Esophagus muscularis mucosa (tissue), 4 donors: ENCODE measurements around the gene INPP5A.

Experiments
- CTCF ChIP-seq, 3 experiments: fragments of 200-600 bp in 2 of 3; fragments of 450-650 bp in 1 of 3; sonication (generic) in 2 of 3; IDR thresholded peaks; one replicate each; pipeline ENCODE4 v1.5.1; 2017 to 2019; ENCODE audit warnings: antibody characterized with exemption in 3 of 3, mild to moderate bottlenecking in 2 of 3, moderate library complexity in 1 of 3
- EP300 ChIP-seq: sonication (generic); formaldehyde crosslinking; IDR thresholded peaks from one replicate; pipeline ENCODE4 v1.6.1; 2017; ENCODE audit warnings: antibody characterized with exemption
- POLR2A ChIP-seq: fragments of 450-650 bp; IDR thresholded peaks from one replicate; pipeline ENCODE4 v1.6.1; 2017; ENCODE audit warnings: antibody characterized with exemption, moderate library complexity, mild to moderate bottlenecking, low read depth

GRCh38 chr10:132678436-132679216, 141.0 kb downstream of the INPP5A start:
- TF ChIP-seq CTCF (IDR thresholded peaks at IDR 0.05): no peak
- no peak for TF ChIP-seq POLR2A
- TF ChIP-seq EP300: no peak
